HG03439 (cell line): ENCODE measurements around the gene UBXN1.

Experiments
- ATAC-seq: cut with Tn5 transposase; IDR thresholded peaks from one replicate; pipeline ENCODE4 v1.9.1; 2021; ENCODE audit warnings: mild to moderate bottlenecking, moderate library complexity; ENCODE audit not compliant: unreplicated experiment

UBXN1 gene

DNA sequence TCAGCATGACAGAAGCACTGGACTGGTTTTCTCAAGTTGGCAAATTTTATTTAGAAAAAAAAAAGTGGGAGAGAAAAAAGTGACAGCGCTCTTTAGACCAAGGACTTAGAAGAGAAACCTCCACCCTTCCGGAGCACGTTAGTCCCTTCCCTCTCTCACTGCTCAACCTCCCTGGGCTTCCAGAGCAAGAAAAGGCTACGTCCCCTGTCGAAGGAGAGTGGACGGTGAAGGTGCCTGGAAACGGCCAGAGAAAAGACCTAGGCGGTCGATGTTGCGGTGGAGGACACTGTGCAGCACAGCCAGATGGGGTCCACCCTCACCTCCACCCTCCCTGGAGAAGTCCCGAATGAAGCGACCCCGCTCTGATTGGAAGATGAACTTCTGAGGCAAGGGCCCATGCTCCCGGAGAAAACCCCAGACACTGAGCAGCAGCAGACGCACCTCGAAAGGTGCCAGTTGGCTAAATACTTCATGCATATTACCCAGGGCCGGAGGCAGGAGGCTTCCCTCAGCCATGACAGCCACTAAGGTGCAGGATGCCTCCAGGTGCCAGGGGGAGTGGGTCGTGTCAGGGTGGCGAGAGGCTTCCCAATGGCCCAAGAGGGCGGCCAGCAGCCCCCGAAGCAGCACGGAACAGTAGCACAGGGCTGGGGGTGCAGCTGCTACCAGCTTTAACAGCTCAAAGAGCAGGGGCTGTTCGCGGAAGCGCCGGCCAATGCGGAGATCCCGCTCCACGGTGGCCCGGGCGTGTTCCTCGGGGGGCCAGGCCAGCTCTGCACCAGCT lies 31.9 kb downstream of the UBXN1 start:
- no peak for ATAC-seq

DNA sequence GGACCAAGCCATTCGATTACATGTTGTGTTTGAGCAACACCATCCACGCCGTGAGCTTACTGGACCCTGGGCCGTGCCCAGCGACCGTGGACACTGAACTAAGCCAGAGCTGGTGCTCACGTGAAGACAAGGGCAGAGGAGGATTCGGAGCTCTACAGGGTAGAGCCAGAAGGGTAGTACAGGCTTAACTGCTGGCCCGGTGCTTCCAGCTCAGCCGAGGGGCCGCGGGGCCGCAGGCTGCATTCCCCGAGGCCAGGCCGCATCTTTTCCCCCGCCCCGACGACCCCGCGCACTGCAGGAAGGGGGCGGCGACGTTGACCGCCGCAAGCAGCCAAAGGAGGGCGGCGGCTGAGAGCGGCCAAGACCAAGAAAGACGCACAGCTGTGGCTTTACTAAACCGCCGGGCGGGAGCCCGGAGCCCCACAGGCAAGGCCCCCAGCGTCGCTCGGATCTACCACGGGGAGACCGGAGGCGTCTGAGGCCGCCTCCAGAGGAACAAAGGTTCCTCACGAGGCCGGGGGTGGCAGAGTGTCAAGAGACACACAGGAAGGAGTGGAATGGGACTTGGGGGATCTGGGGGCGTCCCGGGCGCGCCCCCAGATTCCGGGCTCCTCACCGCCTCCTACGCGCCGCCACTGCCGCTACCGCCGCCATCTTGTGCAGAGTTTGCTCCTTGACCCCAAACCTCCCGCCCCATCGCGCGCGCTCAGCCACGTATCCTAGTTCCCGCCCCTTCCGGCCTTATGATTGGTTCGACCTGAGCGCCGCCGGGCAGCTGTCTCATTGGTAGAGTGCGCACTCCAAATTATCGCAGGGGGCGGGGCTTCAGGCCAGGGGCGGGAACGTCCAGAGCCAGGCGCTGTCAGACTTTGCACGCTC lies 32.7 kb downstream of the UBXN1 start, which contains the start of gene GANAB:
Gene GANAB, minus strand, starts transcription at position 668 of the 879 bp plus-strand sequence. Its CDS starts 14 bp downstream, at position 654.
- ATAC-seq, result peak; percentile 92

GRCh38 chr11:62645671-62645945 lies 33.3 kb downstream of the UBXN1 start:
- ATAC-seq, result no peak

GRCh38 chr11:62644220-62644619 lies 34.7 kb downstream of the UBXN1 start:
- no peak for ATAC-seq

DNA sequence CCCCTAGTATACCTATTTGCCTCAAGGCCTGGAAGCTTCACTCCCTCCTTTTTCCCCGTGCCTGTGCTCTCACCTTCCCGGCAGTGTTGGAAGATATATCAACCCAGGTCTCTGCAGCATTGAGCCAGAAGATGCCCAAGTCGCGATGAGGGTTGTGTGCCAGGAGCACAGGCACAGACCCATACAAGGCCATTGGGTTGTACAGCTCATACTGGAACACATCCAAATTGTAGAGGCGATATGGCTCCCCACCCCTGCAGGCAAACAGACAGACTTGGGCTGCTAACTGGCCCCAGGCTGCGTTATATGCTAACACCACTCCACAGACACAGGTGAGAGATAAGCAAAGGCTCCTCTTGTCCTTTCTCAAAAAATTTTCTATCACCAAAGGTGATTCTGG lies 46.4 kb downstream of the UBXN1 start:
- no peak for ATAC-seq

- ATAC-seq, result no peak
Observed at GRCh38 chr11:62627713-62628112, 51.2 kb downstream of the UBXN1 start.
